OCI-LY7 (cell line): Measurements from ENCODE around the gene OLFM1.

ENCODE experiments used
- EZH2phosphoT487 ChIP-seq: fragments of 200-600 bp; sonication (generic); IDR thresholded peaks from 2 replicates; pipeline ENCODE4 v1.6.1; 2018; ENCODE audit warnings: low read depth, borderline replicate concordance, mild to moderate bottlenecking, mixed run types, antibody characterized with exemption, low read length, moderate library complexity, mixed read lengths
- TF ChIP-seq, protein P1 (sequence below): fragments of 200-600 bp; sonication (generic); conservative IDR thresholded peaks from 2 replicates; pipeline ENCODE4 v1.5.1; 2014; ENCODE audit warnings: mild to moderate bottlenecking, antibody characterized with exemption, low read length, moderate library complexity, mixed read lengths

GRCh38 chr9:135085830-135086546 lies 1.5 kb upstream of the OLFM1 start:
- TF ChIP-seq, protein P1, sequence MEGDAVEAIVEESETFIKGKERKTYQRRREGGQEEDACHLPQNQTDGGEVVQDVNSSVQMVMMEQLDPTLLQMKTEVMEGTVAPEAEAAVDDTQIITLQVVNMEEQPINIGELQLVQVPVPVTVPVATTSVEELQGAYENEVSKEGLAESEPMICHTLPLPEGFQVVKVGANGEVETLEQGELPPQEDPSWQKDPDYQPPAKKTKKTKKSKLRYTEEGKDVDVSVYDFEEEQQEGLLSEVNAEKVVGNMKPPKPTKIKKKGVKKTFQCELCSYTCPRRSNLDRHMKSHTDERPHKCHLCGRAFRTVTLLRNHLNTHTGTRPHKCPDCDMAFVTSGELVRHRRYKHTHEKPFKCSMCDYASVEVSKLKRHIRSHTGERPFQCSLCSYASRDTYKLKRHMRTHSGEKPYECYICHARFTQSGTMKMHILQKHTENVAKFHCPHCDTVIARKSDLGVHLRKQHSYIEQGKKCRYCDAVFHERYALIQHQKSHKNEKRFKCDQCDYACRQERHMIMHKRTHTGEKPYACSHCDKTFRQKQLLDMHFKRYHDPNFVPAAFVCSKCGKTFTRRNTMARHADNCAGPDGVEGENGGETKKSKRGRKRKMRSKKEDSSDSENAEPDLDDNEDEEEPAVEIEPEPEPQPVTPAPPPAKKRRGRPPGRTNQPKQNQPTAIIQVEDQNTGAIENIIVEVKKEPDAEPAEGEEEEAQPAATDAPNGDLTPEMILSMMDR: peak; percentile 82
- no peak for TF ChIP-seq EZH2phosphoT487
